Fibroblast of skin of left biceps (primary cell): ENCODE results near the gene PDE4D.

Experiments used
- DNase-seq, 2 experiments: peaks; one replicate each; pipeline ENCODE4 v3.0.0-alpha.2; 2013; ENCODE audit warnings: low read depth in 2 of 2

Gene PDE4D

DNA sequence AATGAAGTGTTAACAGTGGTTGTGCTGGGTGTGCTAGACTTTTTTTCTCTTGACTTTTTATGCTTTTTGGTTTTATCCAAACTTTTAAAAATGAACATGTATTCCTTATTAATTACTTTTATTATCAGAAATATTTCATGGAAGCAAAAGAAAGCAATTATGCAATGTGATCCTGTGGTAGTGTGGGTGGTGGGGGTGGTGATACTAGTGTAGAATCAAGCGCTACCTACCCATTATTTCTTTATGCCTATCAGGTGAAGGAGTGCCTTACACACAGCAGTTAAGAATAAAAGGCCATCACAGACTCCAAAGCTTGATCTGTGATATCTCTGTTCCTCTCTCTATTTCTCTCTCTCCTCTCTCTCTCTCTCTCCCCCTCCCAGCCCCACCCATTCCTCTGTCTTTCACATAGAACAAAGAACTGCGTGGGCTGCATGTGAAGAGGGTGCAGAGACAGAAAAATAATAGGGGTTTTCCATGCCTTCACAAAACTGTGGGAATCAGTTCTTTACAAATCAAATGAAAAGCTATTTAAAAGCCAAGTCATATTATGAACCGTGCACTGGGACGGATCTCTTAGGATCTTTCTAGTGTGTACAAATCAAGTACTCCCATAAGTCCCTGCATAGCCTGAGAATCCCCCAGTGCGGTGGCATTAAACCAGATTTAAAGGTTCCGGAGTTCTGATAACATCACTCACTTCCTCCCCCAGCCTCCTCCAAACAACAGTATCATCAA lies 959.5 kb downstream of the PDE4D start:
- DNase-seq, result no peak

DNA sequence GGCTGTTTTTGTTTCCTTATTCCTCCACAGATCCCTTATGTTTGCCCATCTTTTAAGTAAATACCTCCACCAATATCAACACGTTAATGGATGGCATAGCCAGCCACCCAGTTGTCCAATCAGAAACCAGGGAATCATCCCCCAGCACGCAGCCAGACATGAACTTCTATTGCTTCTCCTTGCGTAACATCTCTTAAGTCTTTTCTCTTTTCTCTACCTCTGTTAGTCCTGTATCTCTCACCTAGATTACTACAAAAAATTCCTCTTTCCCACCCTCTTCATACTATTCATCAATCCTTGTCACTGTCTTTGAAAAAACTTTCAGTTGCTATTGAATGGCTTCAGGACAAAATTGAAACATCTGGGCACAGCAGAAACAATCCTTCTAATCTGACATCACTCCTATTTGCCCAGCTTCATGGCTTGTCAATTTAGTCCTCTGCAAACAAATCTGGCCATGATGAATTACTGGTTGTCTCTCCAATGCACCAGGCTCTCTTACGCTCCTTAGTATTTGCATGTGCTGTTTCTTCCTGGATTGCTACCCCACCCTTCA lies 961.4 kb downstream of the PDE4D start:
- no peak for DNase-seq

- DNase-seq, result no peak
Observed at GRCh38 chr5:58930520-58930919, 963.0 kb downstream of the PDE4D start.

DNA sequence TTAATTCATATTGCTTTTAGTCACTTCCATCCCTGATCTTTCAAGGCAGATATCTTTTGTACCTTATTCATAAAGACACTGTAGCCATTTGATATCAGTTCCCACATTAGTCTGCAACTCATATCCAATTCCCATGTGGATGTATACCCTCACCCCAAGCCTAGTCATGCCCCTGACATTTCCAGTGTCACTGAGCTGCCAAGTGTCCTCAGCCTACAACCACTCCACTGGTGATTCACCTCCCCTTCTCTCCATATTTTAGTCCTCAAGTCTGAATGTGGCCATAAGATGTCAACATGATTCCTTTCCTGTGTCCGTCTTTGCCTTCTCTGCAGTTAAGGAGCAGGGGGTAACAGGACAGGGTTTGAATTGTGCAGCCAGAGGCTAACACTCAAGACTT lies 963.8 kb downstream of the PDE4D start:
- no peak for DNase-seq

DNA sequence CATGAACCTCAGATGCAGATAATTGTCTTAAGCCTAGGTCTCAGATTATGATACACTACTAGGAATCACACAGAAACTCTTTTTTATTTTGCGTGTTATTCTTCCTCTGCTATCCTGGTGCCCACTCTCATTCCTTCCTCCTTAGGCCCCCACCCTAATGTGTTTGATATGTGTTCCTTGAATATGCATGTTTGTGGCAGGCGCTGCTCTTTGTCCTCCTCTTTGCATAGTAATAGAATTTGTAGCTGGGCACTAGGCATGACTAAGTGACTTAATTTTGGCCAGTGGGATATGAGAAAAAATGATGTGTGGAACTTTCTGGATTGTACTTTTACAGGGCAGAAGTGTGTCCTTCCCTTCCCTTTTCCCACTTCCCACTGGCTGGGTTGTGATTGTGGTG lies 965.6 kb downstream of the PDE4D start:
- DNase-seq, result no peak

DNA sequence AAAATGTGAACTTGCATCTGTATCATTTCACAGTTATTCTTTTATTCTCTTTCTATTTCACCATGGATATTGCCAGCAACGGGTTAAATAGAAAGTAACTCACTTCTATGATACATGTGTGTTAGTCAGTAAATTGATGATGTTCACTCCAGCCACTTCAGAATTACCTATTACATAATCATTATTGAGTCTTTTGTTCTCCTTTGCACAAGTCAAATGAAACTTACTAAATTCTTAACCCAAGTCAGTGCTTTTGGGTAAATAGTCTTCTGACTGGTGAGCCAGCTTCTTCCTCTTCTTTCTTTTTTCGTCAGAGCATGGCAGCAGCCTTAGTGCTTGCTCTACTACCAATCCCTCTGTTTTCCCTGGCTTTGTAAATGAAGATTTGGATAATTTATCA lies 966.3 kb downstream of the PDE4D start:
- DNase-seq, result no peak

- no peak for DNase-seq
Observed at GRCh38 chr5:58926541-58926935, 967.0 kb downstream of the PDE4D start.

- DNase-seq, result no peak
Observed at GRCh38 chr5:58925627-58926540, 967.6 kb downstream of the PDE4D start.

DNA sequence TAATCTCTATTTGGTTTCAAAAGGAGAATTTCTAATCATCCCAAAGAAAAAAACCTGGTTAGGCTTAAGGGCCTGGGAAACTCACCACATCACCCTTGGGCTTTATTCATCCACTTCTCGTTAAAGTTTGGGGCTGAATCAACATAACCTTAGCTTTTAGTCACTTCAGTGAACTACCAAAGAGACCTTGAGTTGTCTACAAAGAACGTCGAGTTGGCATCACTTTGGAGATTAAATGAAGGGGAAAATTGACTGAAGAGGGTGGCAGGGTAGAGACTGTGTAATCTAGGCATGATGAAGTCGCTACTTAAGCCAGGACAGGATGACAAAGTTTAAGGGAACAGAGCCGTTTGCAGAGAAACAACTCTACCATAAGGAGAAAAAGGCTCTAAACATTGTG lies 969.2 kb downstream of the PDE4D start:
- no peak for DNase-seq

DNA sequence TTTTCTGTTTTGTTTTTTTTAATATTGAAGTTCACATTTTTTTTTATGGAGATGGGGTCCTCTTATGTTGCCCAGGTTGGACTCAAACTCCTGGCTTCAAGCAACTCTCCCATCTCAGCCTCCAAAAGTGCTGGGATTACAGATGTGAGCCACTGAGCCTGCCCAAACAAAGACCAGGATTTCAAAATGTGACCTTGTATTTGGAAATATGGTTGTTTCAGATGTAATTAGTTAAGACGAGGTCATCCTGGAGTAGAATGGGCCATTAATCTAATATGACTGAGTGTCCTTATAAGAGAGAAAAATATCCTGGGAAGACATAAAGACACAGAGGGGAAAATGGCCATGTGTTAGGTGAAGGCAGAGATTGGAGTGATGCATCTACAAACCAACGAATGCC lies 970.2 kb downstream of the PDE4D start:
- no peak for DNase-seq

- peak in 1 of 2 experiments; percentile 11 for DNase-seq
Observed at GRCh38 chr5:58922461-58923171, 970.9 kb downstream of the PDE4D start.

DNA sequence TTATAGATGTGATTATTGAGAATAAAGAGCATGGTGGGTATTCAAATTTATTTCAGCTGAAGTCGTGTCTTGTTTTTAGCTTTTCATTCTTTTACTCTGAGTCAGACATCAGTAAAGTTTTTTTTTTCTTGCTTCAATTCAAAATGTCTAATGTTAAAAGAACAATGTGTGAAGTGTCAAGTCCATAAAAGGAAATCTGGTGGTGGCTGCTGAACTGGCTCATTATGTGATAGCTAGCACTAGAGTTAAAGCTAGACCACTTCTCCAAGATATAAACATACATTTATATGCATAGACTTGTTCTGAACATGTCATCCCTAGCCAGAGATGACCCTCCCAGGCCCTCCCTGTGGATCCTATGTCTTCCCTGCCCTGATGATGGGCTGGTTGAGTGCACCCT lies 972.4 kb downstream of the PDE4D start:
- peak in 1 of 2 experiments; percentile 3 for DNase-seq

GRCh38 chr5:58919833-58920232 lies 973.7 kb downstream of the PDE4D start:
- no peak for DNase-seq
